ENCODE measurements around the gene LRTM2.

DNA sequence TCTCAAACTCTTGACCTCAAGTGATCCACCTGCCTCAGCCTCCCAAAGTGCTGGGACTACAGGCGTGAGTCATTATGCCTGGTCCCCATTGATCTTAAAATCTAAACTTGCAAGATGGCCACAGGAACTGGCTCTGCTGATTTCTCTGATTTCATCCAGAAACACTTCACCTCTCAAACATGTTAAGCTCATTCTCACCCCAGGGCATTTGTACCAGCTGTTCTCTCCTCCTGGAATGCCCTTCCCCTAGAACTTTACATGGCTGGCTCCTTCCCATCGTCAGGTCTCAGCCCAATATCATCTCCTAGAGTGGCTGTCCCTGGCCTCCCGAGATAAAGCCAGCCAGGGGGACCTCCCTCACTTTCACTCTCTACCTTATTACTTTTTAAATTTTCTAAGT, 5.3 kb upstream of the LRTM2 start:
- TF ChIP-seq POLR2AphosphoS5 (IDR thresholded peaks at IDR 0.05; ENCODE audit: low read depth, low read length) (no peak), POLR2A (IDR thresholded peaks at IDR 0.05; ENCODE audit: low read depth, low read length) (no peak), TAF1 (IDR thresholded peaks at IDR 0.05; ENCODE audit: borderline replicate concordance, low read depth, low read length) (no peak)
